ENCODE data around the gene FBXL17. TPM values are rescaled to one million over a fixed set of nuclear protein-coding genes. Genes with fewer than 3 reads are reported as not detected.
"Not testable (repeated sequence)": the region's sequence is repeated elsewhere in the genome, so short reads cannot be mapped to it uniquely, and the experiment has no call there.

The FBXL17 gene
- 10.8 and 13.3 TPM in 2 replicates for total RNA-seq

GRCh38 chr5:108381954-108382783, at the start of gene FBXL17:
TSS of gene FBXL17 (minus strand) at chr5:108382098.
- intact Hi-C loops (cut with micrococcal nuclease): loop anchor here (1.0 to 10.0 kb wide), 9 partner anchors 37 to 1673 kb away; partner anchors contain the start of gene MAN2A1

DNA sequence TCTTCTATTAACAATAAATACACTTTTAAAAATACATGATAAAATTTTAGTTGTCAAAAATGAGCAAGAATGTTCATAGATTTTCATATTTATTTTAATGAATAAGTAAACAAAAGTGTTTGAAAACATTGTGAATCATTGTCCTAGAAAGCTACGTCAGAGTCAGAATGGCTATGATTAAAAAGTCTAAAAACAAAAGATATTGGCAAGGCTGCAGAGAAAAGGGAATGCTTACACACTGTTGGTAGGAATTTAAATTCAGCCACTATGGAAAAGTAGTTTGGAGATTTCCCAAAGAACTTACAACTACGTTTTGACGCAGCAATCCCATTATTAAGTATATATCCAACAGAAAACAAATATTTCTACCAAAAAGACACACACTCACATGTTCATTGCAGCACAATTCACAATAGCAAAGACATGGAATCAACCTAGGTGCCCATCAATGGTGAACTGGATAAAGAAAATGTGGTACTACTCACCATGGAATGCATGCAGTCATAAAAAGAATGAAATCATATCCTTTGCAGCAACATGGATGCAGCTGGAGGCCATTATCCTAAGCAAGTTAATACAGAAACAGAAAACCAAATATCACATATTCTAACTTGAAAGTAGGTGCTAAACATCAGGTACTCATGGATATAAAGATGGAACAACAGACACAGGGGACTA, 49.2 kb upstream of the FBXL17 start:
- intact Hi-C loops (cut with micrococcal nuclease): no loop called here

DNA sequence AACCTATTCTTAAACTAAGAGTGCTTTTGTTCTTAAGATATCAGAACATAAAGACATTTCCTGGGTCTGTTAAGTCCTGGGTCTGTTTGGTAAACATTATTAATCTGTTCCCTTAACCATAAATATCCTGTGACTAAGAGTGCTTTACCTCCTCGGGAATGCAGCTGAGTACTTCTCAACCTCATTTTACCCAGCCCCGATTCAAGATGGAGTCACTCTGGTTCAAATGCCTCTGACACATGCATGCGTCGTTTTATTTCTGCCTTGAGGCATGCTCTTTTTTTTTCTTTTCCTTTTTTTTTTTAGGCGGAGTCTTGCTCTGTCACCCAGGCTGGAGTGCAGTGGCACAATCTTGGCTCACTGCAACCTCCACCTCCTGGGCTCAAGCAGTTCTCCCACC, 39.8 kb upstream of the FBXL17 start:
- intact Hi-C loops (cut with micrococcal nuclease): no loop called here

GRCh38 chr5:108420755-108421154, 38.9 kb upstream of the FBXL17 start:
- intact Hi-C loops (cut with micrococcal nuclease): no loop called here

DNA sequence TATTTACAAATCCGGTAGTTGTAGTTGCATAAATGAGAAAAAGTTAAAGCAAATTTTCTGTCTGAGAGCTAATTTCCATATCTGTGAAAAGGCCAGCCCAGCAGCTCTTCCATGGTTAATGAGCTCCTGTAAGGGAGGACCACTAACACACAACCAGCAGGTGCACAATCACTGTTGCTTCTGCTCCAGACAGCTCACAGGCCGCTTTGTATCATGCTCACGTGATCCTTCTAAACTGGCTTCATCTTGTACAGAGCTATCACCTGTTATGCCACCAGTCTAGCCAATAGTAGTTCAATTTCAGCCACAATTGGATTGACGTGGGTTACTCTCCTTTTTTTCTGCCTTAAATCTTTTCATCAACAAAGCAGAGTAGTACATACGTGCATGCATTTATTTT, 38.3 kb upstream of the FBXL17 start:
- intact Hi-C loops (cut with micrococcal nuclease): no loop called here

GRCh38 chr5:108418197-108418596, 36.3 kb upstream of the FBXL17 start:
- intact Hi-C loops (cut with micrococcal nuclease): no loop called here

DNA sequence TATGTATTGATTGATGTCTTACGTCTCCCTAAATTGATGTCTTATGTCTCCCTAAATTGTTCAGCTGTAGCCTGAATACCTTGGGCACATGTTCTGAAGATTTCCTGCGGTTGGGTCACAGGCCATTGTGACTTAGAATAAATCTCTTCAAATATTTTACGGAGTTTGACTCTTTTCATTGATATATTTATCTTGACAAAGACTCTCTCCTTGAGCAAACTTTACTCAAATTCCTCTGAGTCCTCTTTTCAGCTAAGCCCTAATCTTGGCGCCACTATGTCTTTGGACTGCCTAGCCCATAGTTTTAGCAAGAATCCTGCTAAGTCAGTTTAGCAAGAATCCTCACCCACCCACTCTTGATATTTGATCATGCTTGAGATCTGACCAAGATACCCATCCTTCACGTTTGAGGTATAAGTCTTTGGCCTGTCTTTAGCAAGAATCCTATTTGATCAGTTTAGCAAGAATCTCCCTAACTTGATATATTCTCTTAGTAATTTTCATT, 35.3 kb upstream of the FBXL17 start:
- intact Hi-C loops (cut with micrococcal nuclease): no loop called here

GRCh38 chr5:108415726-108416125, 33.8 kb upstream of the FBXL17 start:
- intact Hi-C loops (cut with micrococcal nuclease): no loop called here

- intact Hi-C loops (cut with micrococcal nuclease): no loop called here
Observed at GRCh38 chr5:108409786-108410185, 27.9 kb upstream of the FBXL17 start.

DNA sequence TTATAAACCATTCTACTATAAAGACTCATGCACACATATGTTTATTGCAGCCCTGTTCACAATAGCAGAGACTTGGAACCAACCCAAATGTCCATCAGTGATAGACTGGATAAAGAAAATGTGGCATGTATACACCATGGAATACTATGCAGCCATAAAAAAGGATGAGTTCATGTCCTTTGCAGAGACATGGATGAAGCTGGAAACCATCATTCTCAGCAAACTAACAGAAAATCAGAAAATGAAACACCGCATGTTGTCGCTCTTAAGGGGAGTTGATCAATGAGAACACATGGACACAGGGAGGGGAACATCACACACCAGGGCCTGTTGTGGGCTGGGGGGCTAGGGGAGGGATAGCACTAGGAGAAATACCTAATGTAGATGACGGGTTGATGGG, 23.3 kb upstream of the FBXL17 start:
- intact Hi-C loops (cut with micrococcal nuclease): not testable (repeated sequence)

GRCh38 chr5:108398964-108399363, 17.1 kb upstream of the FBXL17 start:
- intact Hi-C loops (cut with micrococcal nuclease): no loop called here

GRCh38 chr5:108396837-108397236, 14.9 kb upstream of the FBXL17 start:
- intact Hi-C loops (cut with micrococcal nuclease): not testable (repeated sequence)

- intact Hi-C loops (cut with micrococcal nuclease): loop anchor here (10.0 kb wide), 1 partner anchor 1667 kb away; no protein-coding TSS in a partner anchor
Observed at GRCh38 chr5:108387758-108388157, 5.9 kb upstream of the FBXL17 start.

DNA sequence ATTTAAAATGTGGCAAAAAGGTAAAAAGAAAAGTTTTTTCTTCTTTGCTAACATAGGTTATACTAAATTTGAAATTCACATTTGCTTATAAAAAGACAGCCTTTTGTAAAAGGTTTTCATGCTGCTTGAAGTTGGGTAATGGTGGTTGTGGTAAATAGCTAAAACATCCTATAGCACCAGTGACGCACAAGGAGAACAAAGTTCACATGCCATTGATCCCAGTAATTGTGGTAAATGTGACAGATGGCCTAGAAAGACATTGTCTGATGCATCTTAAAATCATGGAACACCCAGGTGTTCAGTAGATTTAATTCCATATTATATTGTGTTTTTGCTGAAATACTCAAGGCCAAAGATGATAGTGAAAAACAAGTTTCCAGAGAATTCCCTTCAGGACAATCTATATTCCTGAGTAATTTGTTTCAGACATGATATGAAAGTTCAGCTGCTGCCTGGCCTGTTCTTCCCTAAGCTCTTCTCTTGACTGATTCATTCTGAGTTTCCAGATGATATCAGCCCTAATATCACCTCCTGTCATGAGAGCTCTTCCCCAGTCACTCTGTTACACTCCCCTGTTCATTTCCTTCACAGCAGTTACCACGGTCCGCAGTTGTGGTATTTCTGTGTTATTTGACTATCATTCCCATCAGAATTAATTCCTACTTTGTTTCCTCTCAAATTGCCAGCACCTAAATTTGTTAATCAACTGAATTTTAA, 4.6 kb upstream of the FBXL17 start:
- intact Hi-C loops (cut with micrococcal nuclease): loop anchor here (10.0 kb wide), 1 partner anchor 1668 kb away; no protein-coding TSS in a partner anchor

DNA sequence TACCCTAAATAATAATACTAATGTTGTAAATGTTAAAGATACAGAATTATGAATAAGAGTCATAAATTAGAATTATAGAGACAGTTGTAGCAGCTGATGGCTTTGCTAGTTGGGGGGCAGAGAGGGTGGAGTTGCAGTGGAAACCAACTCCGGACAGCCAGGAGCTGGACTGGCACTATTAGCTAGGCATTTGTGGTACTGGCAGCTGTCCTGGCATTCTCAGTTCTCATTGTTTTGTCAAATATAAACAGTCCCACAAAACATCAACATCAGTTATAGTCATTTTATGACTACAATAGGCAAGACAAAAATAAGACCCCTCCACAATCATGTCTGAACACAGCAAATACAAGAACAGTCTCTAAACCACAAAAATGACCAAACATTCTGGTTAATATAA, 2.8 kb upstream of the FBXL17 start:
- intact Hi-C loops (cut with micrococcal nuclease): loop anchor here (5.0 to 10.0 kb wide), 3 partner anchors 472 to 1670 kb away; no protein-coding TSS in a partner anchor

GRCh38 chr5:108382784-108383330, 959 bp upstream of the FBXL17 start:
- intact Hi-C loops (cut with micrococcal nuclease): loop anchor here (1.0 to 10.0 kb wide), 9 partner anchors 38 to 1672 kb away; partner anchors contain the start of gene MAN2A1

DNA sequence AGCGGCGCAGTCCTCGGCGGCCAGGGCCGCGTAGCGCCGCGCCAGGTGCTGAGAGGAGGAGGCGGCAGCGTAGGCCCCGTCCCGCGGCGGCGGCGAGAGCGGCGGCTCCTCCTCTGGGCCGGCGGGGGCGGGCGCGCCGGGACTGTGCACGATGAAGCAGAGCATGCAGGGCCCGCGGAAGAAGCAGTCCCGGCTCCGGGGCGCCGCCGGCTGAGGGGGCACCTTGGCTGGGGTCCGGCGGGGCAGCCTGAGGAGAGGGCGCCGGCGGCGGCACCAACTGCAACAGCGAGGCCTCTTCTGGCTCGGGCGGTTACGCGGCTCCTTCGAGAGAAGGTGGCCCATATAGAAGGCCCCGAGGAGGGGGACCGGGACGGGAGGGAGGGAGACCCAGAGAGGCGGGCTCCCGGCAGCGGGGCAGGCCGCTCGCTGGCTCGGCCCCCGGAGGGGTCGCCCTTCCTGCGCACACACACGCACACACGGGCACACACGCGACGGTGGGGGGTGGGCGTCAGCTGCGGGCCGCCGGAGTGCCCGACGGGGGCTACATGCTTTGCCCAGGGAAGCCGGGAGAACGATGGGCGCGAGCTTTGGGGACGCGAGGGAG, 446 bp downstream of the FBXL17 start:
- intact Hi-C loops (cut with micrococcal nuclease): loop anchor here (5.0 to 10.0 kb wide), 3 partner anchors 469 to 1673 kb away; no protein-coding TSS in a partner anchor

DNA sequence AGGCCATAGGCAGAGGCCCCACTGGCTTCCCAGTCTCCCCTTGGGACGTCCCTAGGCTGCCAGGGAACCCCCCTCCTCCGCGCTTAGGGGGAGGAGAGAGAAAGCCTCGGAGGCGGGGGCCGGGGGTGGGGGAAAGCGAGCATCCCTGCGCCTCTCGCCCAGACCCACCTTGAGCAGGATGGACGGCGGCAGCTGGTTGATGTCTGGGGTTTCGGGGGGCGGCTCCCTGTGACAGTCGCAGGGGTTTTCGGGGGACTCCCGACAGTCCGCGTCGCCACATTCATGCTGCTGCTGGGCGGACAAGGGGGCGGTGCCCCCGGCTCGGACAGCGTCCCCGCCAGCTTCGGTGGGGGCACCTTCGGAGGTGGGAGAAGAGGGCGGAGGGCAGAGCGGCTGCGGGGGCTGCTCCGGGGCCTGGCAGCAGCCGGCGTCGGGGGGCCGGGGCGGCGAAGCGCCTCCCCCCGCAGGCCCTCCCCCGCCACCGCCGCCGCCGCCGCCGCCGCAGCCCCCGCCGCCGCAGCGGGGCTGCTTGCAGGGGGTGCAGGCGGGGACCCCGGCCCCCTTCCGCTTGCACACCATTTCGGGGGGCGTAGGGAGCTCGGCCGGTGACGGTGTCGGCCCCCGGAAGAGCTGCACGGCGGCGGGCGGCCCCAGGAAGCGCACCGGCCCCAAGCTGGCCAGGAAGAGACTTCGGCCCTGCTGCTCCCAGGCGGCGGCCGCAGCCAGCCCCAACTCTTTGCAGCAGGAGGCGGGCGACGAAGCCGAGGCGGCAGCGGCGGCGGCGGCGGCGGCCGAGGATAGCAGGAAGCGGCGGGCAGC, 1.2 kb downstream of the FBXL17 start:
- intact Hi-C loops (cut with micrococcal nuclease): loop anchor here (5.0 to 10.0 kb wide), 3 partner anchors 468 to 1674 kb away; no protein-coding TSS in a partner anchor

GRCh38 chr5:108379722-108380530, 2.0 kb downstream of the FBXL17 start:
- intact Hi-C loops (cut with micrococcal nuclease): loop anchor here (5.0 to 10.0 kb wide), 3 partner anchors 468 to 1675 kb away; no protein-coding TSS in a partner anchor
